H1 (cell line): ENCODE results near the gene SYT15. TPM values are rescaled to one million over a fixed set of nuclear protein-coding genes. Genes with fewer than 3 reads are reported as not detected.

Experiments
- CTCF ChIA-PET: fragments of 300-600 bp; sonication (Branson Sonifier 250); formaldehyde crosslinking; loops from one replicate; lab custom pipeline; 2021; ENCODE audit not compliant: partially characterized antibody; lab: Charles Lee
- POLR2A ChIA-PET: fragments of 300-600 bp; sonication (Branson Sonifier 250); formaldehyde crosslinking; loops from one replicate; lab custom pipeline; 2021; ENCODE audit warnings: inconsistent platforms; ENCODE audit not compliant: partially characterized antibody; lab: Charles Lee
- DNase-seq, 2 experiments: peaks; one replicate each; pipeline versions ENCODE4 v3.0.0 to v3.0.0-alpha.2; 2010 to 2022; ENCODE audit warnings: low spot score in 2 of 2, low read depth in 1 of 2, mixed read lengths in 1 of 2
- FAIRE-seq: peaks from 2 replicates; lab custom pipeline; 2011; peaks lifted over from hg19 to GRCh38; lab: Jason Lieb, UNC
- H2AFZ ChIP-seq: 2 replicates; pipeline ENCODE4 v1.8.1; 2012; ENCODE audit warnings: low read length, inconsistent platforms
- H2AK5ac ChIP-seq: 2 replicates; pipeline ENCODE4 v1.6.1; 2013; ENCODE audit warnings: low read depth, low read length
- H2BK120ac ChIP-seq: replicated peaks from 2 replicates; pipeline ENCODE3; 2013; ENCODE audit warnings: low read depth, low read length, inconsistent platforms
- H2BK12ac ChIP-seq: 2 replicates; pipeline ENCODE4 v1.6.1; 2013; ENCODE audit warnings: low read depth, low read length
- H2BK15ac ChIP-seq: 2 replicates; pipeline ENCODE4 v1.6.1; 2013; ENCODE audit warnings: low read length
- H2BK20ac ChIP-seq: 2 replicates; pipeline ENCODE4 v1.6.1; 2013; ENCODE audit warnings: low read length
- H2BK5ac ChIP-seq: 2 replicates; pipeline ENCODE4 v1.6.1; 2013; ENCODE audit warnings: low read depth, low read length
- H3K14ac ChIP-seq: 2 replicates; pipeline ENCODE4 v1.6.1; 2013; ENCODE audit warnings: inconsistent platforms; ENCODE audit not compliant: insufficient read length
- H3K18ac ChIP-seq: 2 replicates; pipeline ENCODE4 v1.6.1; 2013; ENCODE audit warnings: low read length; ENCODE audit errors: extremely low read depth
- H3K23ac ChIP-seq: 2 replicates; pipeline ENCODE4 v1.6.1; 2013; ENCODE audit warnings: inconsistent platforms; ENCODE audit not compliant: insufficient read length
- H3K23me2 ChIP-seq: 2 replicates; pipeline ENCODE4 v1.6.1; 2013; ENCODE audit warnings: low read depth, low read length
- H3K27ac ChIP-seq: 2 replicates; pipeline ENCODE4 v1.6.1; 2011; ENCODE audit warnings: low read depth, low read length, inconsistent platforms
- H3K27me3 ChIP-seq, 4 experiments: replicated peaks in 1 of 4; 1 replicate in 1 of 4; 2 replicates in 3 of 4; pipeline versions ENCODE4 v1.6.1 to v1.8.1; 2011 to 2013; ENCODE audit warnings: low read length in 3 of 4, mild to moderate bottlenecking in 3 of 4, inconsistent platforms in 2 of 4, mixed read lengths in 2 of 4, moderate library complexity in 1 of 4; ENCODE audit not compliant: control insufficient read depth in 3 of 4, insufficient read depth in 3 of 4; ENCODE audit errors: extremely low read depth in 1 of 4
- H3K36me3 ChIP-seq, 4 experiments: 2 replicates each; pipeline versions ENCODE4 v1.6.1 to v1.8.1; 2011 to 2013; ENCODE audit warnings: mild to moderate bottlenecking in 4 of 4, low read length in 3 of 4, moderate library complexity in 2 of 4, control low read depth in 1 of 4, inconsistent platforms in 1 of 4; ENCODE audit not compliant: insufficient read depth in 4 of 4, control insufficient read depth in 2 of 4
- H3K4ac ChIP-seq: replicated peaks from 2 replicates; pipeline ENCODE3; 2013; ENCODE audit warnings: low read length, low read depth, mixed read lengths, inconsistent platforms; ENCODE audit not compliant: insufficient read length
- H3K4me1 ChIP-seq, 4 experiments: replicated peaks in 1 of 4; 1 replicate in 1 of 4; 2 replicates in 3 of 4; pipeline versions ENCODE4 v1.6.1 to v1.8.1; 2011 to 2013; ENCODE audit warnings: low read length in 3 of 4, inconsistent platforms in 2 of 4, mixed read lengths in 1 of 4; ENCODE audit not compliant: insufficient read depth in 4 of 4, control insufficient read depth in 3 of 4
- H3K4me2 ChIP-seq, 2 experiments: 2 replicates each; pipeline versions ENCODE4 v1.6.1 to v1.8.1; 2011 to 2013; ENCODE audit warnings: low read depth in 2 of 2, low read length in 2 of 2, control low read depth in 1 of 2, inconsistent platforms in 1 of 2, mild to moderate bottlenecking in 1 of 2; ENCODE audit not compliant: insufficient read depth in 1 of 2
- H3K4me3 ChIP-seq, 4 experiments: fragments of 200-600, 300-600 bp in 1 of 4; sonication (generic), shearing (Covaris generic), sonication (Bioruptor Twin) in 1 of 4; 2 replicates each; pipeline versions ENCODE4 v1.5.1 to v1.8.1; 2011 to 2016; ENCODE audit warnings: low read length in 4 of 4, low read depth in 3 of 4, control low read depth in 2 of 4, inconsistent platforms in 2 of 4, mild to moderate bottlenecking in 2 of 4, mixed read lengths in 1 of 4, moderate library complexity in 1 of 4; ENCODE audit not compliant: insufficient read depth in 2 of 4; ENCODE audit errors: extremely low read depth in 1 of 4
- H3K56ac ChIP-seq: replicated peaks from 2 replicates; pipeline ENCODE3; 2013; ENCODE audit warnings: low read depth, mild to moderate bottlenecking, mixed read lengths, low read length, inconsistent platforms; ENCODE audit not compliant: insufficient read length
- H3K79me1 ChIP-seq: 2 replicates; pipeline ENCODE4 v1.6.1; 2013; ENCODE audit warnings: low read depth, low read length, control low read depth
- H3K79me2 ChIP-seq, 2 experiments: 2 replicates each; pipeline versions ENCODE4 v1.6.1 to v1.8.1; 2012 to 2013; ENCODE audit warnings: low read length in 2 of 2, mild to moderate bottlenecking in 2 of 2, inconsistent platforms in 1 of 2; ENCODE audit not compliant: insufficient read depth in 2 of 2, control insufficient read depth in 1 of 2
- H3K9ac ChIP-seq, 4 experiments: replicated peaks in 1 of 4; 1 replicate in 1 of 4; 2 replicates in 3 of 4; pipeline versions ENCODE4 v1.6.1 to v1.8.1; 2011 to 2013; ENCODE audit warnings: low read depth in 3 of 4, low read length in 3 of 4, control low read depth in 2 of 4, mild to moderate bottlenecking in 2 of 4, moderate library complexity in 2 of 4, inconsistent platforms in 1 of 4; ENCODE audit errors: extremely low read depth in 1 of 4
- H3K9me3 ChIP-seq, 2 experiments: 2 replicates each; pipeline versions ENCODE4 v1.6.1 to v1.8.1; 2012 to 2013; ENCODE audit warnings: mild to moderate bottlenecking in 2 of 2, moderate library complexity in 2 of 2, control low read depth in 1 of 2, inconsistent platforms in 1 of 2, low read depth in 1 of 2, low read length in 1 of 2, mixed read lengths in 1 of 2; ENCODE audit not compliant: insufficient read depth in 2 of 2
- H4K20me1 ChIP-seq, 2 experiments: replicated peaks in 1 of 2; 2 replicates each; pipeline versions ENCODE3 to v1.8.1; 2011 to 2013; ENCODE audit warnings: inconsistent platforms in 2 of 2, low read length in 2 of 2, mild to moderate bottlenecking in 1 of 2; ENCODE audit not compliant: insufficient read depth in 2 of 2, control insufficient read depth in 1 of 2
- H4K5ac ChIP-seq: 2 replicates; pipeline ENCODE4 v1.6.1; 2013; ENCODE audit warnings: low read length, low read depth, mixed read lengths, inconsistent platforms; ENCODE audit not compliant: insufficient read length
- H4K8ac ChIP-seq: 2 replicates; pipeline ENCODE4 v1.8.0; 2013; ENCODE audit warnings: mild to moderate bottlenecking, moderate library complexity, low read length, inconsistent platforms; ENCODE audit not compliant: insufficient read depth; ENCODE audit errors: extremely low read depth
- H4K91ac ChIP-seq: replicated peaks from 2 replicates; pipeline ENCODE3; 2013; ENCODE audit warnings: low read length, mixed read lengths, inconsistent platforms; ENCODE audit not compliant: insufficient read length
- CBX5 ChIP-seq: fragments of 300-800, 300-1000 bp; sonication (generic); IDR thresholded peaks from 2 replicates; pipeline ENCODE4 v1.7.1; 2016; ENCODE audit warnings: antibody characterized with exemption, low read length, low read depth
- CBX8 ChIP-seq: fragments of 300-800, 300-1000 bp; sonication (generic); IDR thresholded peaks from 2 replicates; pipeline ENCODE4 v1.7.1; 2016; ENCODE audit warnings: low read depth, low read length, borderline replicate concordance
- CEBPB ChIP-seq: IDR thresholded peaks from 2 replicates; pipeline ENCODE4 v1.6.1; 2012; ENCODE audit warnings: low read depth, low read length
- CHD1 ChIP-seq: IDR thresholded peaks from 2 replicates; pipeline ENCODE4 v1.6.1; 2012; ENCODE audit warnings: low read depth, low read length, improper control_type of control experiment
- CHD2 ChIP-seq: IDR thresholded peaks from 2 replicates; pipeline ENCODE4 v1.6.1; 2012; ENCODE audit warnings: low read length, improper control_type of control experiment
- FOSL1 ChIP-seq: IDR thresholded peaks from 2 replicates; pipeline ENCODE4 v1.6.1; 2011; ENCODE audit warnings: mild to moderate bottlenecking, low read depth, low read length, moderate library complexity; ENCODE audit not compliant: insufficient read depth
- POLR2A ChIP-seq, 2 experiments: IDR thresholded peaks; 1 replicate in 1 of 2; 2 replicates in 1 of 2; pipeline ENCODE4 v1.6.1; 2011; ENCODE audit warnings: low read depth in 2 of 2, low read length in 2 of 2, mild to moderate bottlenecking in 2 of 2; ENCODE audit errors: control extremely low read depth in 1 of 2
- RBBP5 ChIP-seq: IDR thresholded peaks from 2 replicates; pipeline ENCODE4 v1.7.1; 2012; ENCODE audit warnings: low read depth, mild to moderate bottlenecking, inconsistent platforms, low read length, moderate library complexity, borderline replicate concordance
- RXRA ChIP-seq: IDR thresholded peaks from 2 replicates; pipeline ENCODE4 v1.6.1; 2011; ENCODE audit warnings: low read depth, mild to moderate bottlenecking, low read length, moderate library complexity; ENCODE audit not compliant: insufficient read depth
- SAP30 ChIP-seq: fragments of 300-600 bp; sonication (generic); IDR thresholded peaks from 2 replicates; pipeline ENCODE4 v1.7.1; 2012; ENCODE audit warnings: low read length, moderate library complexity, mild to moderate bottlenecking, inconsistent platforms; ENCODE audit not compliant: insufficient read depth, insufficient replicate concordance
- SIN3A ChIP-seq, 2 experiments: IDR thresholded peaks in 1 of 2; conservative IDR thresholded peaks in 1 of 2; 2 replicates each; pipeline ENCODE4 v1.6.1; 2011 to 2012; ENCODE audit warnings: low read length in 2 of 2, improper control_type of control experiment in 1 of 2, low read depth in 1 of 2, mild to moderate bottlenecking in 1 of 2
- ZNF274 ChIP-seq: IDR thresholded peaks from 2 replicates; pipeline ENCODE4 v1.7.0; 2012; ENCODE audit warnings: low read length, borderline replicate concordance; ENCODE audit errors: extremely low read depth
- whole genome bisulfite sequencing, 2 experiments: shearing (Covaris generic) in 1 of 2; methylation state at CpG; one replicate each; pipeline versions ENCODE4 v1.1.6 to v1.1.7; 2013 to 2015; ENCODE audit warnings: low lambda C conversion rate in 2 of 2, mixed read lengths in 2 of 2, inconsistent platforms in 1 of 2, low coverage in 1 of 2, missing lambda C conversion rate in 1 of 2; ENCODE audit not compliant: insufficient replicate concordance in 2 of 2, insufficient coverage in 1 of 2, insufficient read length in 1 of 2; ENCODE audit errors: extremely low coverage in 1 of 2, missing lambda C conversion rate in 1 of 2; 5-methylcytosine and 5-hydroxymethylcytosine counted together
- polyA plus RNA-seq, 7 experiments: library from polyadenylated mRNA; depleted of rRNA in 3 of 7; stranded (reverse) in 5 of 7; unstranded in 2 of 7; fragments of >200 nt in 5 of 7; fragments of 200-250 nt in 2 of 7; gene quantifications; 1 replicate in 5 of 7; 2 replicates in 1 of 7; 4 replicates in 1 of 7; pipeline versions ENCODE4 v1.2.1 to v1.2.3, GENCODE V29; 2011 to 2013; ENCODE audit warnings: missing spikeins in 2 of 7, mixed read lengths in 2 of 7
- total RNA-seq: library from RNA; stranded (reverse); fragmentation: NEBNext Ultra II Directional; extraction: Animal tissue kit (Norgen Biotek cat#: 25700); gene quantifications from 2 replicates; pipeline ENCODE4 v1.2.1, GENCODE V29; 2021

The SYT15 gene
- total and polyA plus RNA-seq, 2 of the 8 experiments (the other 6 are each of a cell fraction or from before 2014, with no cell fraction given): 0.39 to 0.61 TPM

DNA sequence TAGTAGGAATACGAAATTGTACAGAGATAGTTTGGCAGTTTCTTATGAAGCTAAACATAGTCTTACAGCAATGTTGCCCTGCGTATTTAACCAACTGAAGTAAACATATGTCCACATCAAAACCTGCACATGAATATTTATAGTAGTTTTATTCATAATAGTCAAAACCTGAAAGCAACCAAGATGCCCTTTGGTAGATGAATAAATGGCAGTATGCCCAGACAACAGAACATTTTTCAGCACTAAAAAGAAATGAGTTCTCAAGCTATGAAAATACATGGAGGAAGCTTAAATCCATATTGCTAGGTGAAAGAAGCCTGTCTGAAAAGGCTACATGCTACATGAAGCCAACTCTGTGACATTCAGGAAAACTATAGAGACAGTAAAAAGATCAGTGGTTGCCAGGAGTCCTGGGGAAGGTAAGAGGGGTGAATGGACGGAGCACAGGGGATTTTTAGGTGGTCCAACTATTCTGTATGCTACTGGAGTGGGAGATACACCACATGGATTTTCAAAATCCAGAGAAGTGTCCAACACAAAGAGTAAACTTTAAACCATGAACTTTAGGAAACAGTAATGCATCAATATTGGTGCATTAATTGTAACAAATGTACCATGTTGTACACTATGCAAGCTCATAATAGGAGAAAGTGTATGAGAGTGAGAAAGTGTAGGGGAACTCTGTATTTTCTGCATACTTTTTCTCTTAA is 40.1 kb upstream of the SYT15 start:
- Histone ChIP-seq H3K79me2 (no peaks in the 10 kb centered on the region), H3K36me3 (no peaks in the 10 kb centered on the region), H3K4me3 (no peak overlapping the region), H3K4me1 (peaks cover 13 to 16% (median 16%) of the 10 kb centered on the region in 4 experiments), H2AFZ (no peak overlapping the region), H2BK12ac (no peak overlapping the region), H2BK20ac (no peak overlapping the region), H3K27ac (no peak overlapping the region), H2AK5ac (no peak overlapping the region), H3K14ac (no peak overlapping the region), H3K23ac (no peak overlapping the region), H3K27me3 (peaks cover 0 to 6% (median 1%) of the 10 kb centered on the region in 4 experiments; a peak in 4 of 7 replicates), H3K18ac (no peak overlapping the region), H4K8ac (no peak overlapping the region), H3K9me3 (no peaks in the 10 kb centered on the region), H4K20me1 (peaks cover 0 to 2% of the 10 kb centered on the region in 2 experiments), H3K4me2 (no peak overlapping the region), H4K91ac (no peak overlapping the region), H4K5ac (no peak overlapping the region), H3K79me1 (no peaks in the 10 kb centered on the region), H3K4ac (no peak overlapping the region), H2BK15ac (no peak overlapping the region), H2BK5ac (no peak overlapping the region), H3K23me2 (peaks cover 2% of the 10 kb centered on the region; the same call in 1 of the 2 replicates), H2BK120ac (no peak overlapping the region), H3K56ac (no peak overlapping the region), H3K9ac (no peak overlapping the region)
- POLR2A ChIA-PET: interaction anchor here (0.8 to 1.2 kb wide), 3 partner anchors 14 to 18 kb away, joined by 3 to 4 read pairs (median 3); partner anchors contain the start of gene GPRIN2
- 90% methylated on average over 3 of the region's 3 CpGs; no CpG with 5 or more reads in 1 of the 2 experiments for WGBS, 2 experiments
- CTCF ChIA-PET: interaction anchor here (1.1 to 6.5 kb wide), 10 partner anchors 8 to 310 kb away, joined by 3 to 46 read pairs (median 4); partner anchors contain the start of gene GPRIN2
- FAIRE-seq (no peak), DNase-seq (no peak)
- no peak for TF ChIP-seq CHD1
- TF ChIP-seq SIN3A (conservative IDR thresholded peaks at IDR 0.05 in 1 of 2, IDR thresholded peaks at IDR 0.05 in 1 of 2; ENCODE audit: low read depth in 1 of 2, low read length in 2 of 2): no peak
- no peak for TF ChIP-seq POLR2A (IDR thresholded peaks at IDR 0.05; ENCODE audit: control extremely low read depth in 1 of 2, low read depth in 2 of 2, low read length in 2 of 2)
- TF ChIP-seq ZNF274: no peak
- no peak for TF ChIP-seq CHD2
- no peak for TF ChIP-seq RBBP5
- TF ChIP-seq SAP30: no peak
- TF ChIP-seq CBX8: no peak
- TF ChIP-seq RXRA: no peak
- no peak for TF ChIP-seq CBX5
- no peak for TF ChIP-seq CEBPB
- no peak for TF ChIP-seq FOSL1
